Measurements from ENCODE around the gene TMEFF2.

The TMEFF2 gene

DNA sequence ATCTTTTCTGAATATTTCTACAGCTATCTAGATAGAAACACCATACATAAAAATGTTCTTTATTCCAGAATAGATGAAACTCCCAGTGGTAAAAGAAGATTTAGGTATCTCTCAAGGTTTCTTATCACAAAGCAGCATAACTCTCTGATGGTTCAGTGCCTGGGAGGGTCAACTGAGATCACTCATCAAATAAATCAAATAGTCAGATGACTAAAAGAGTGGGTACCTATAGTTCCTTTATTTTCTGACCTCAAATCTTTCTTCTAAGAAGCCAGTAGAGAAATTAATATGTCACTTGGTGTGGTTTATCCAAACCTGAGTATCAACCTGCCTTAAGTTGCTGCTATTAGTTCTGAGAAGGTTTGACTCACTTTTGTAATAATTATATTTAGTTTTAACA lies 120.9 kb downstream of the TMEFF2 start:
- DNase-seq (ENCODE audit: low read depth): no peak
- TF ChIP-seq MYC (IDR thresholded peaks at IDR 0.05; ENCODE audit: low read depth, low read length) (no peak), POLR2A (IDR thresholded peaks at IDR 0.05; ENCODE audit: extremely low read depth, insufficient read length) (no peak)
- TF ChIP-seq, protein P1, sequence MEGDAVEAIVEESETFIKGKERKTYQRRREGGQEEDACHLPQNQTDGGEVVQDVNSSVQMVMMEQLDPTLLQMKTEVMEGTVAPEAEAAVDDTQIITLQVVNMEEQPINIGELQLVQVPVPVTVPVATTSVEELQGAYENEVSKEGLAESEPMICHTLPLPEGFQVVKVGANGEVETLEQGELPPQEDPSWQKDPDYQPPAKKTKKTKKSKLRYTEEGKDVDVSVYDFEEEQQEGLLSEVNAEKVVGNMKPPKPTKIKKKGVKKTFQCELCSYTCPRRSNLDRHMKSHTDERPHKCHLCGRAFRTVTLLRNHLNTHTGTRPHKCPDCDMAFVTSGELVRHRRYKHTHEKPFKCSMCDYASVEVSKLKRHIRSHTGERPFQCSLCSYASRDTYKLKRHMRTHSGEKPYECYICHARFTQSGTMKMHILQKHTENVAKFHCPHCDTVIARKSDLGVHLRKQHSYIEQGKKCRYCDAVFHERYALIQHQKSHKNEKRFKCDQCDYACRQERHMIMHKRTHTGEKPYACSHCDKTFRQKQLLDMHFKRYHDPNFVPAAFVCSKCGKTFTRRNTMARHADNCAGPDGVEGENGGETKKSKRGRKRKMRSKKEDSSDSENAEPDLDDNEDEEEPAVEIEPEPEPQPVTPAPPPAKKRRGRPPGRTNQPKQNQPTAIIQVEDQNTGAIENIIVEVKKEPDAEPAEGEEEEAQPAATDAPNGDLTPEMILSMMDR (IDR thresholded peaks at IDR 0.05; ENCODE audit: low read depth, low read length): no peak
- TF ChIP-seq, protein P2, sequence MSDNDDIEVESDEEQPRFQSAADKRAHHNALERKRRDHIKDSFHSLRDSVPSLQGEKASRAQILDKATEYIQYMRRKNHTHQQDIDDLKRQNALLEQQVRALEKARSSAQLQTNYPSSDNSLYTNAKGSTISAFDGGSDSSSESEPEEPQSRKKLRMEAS (IDR thresholded peaks at IDR 0.05; ENCODE audit: low read depth, low read length): no peak
- H3K4me3 ChIP-seq (ENCODE audit: low read depth, low read length): no peak overlapping the region

DNA sequence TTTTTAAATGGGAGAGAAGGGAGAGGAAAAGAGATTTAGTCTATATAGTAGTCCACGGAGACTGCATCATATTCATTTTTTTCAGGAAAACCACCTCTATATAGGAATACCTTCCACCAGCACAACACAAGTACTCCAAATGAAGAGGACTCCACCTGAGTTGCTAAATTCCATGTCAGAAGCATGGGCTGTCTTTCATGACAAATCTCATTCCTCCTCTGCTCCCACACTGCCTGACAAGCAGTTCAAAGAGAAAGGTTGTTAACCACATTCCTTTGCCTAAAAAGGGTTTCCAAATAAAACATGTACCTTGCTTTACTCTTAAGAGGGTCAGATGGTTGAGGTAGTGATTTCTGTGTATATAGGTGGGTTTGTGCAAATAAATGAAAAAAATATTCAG lies 122.0 kb downstream of the TMEFF2 start:
- DNase-seq (ENCODE audit: low read depth): no peak
- no peak for TF ChIP-seq POLR2A (IDR thresholded peaks at IDR 0.05; ENCODE audit: extremely low read depth, insufficient read length)
- TF ChIP-seq, protein P2 (IDR thresholded peaks at IDR 0.05; ENCODE audit: low read depth, low read length): no peak
- TF ChIP-seq, protein P1 (IDR thresholded peaks at IDR 0.05; ENCODE audit: low read depth, low read length): no peak
- no peak for TF ChIP-seq MYC (IDR thresholded peaks at IDR 0.05; ENCODE audit: low read depth, low read length)
- H3K4me3 ChIP-seq (ENCODE audit: low read depth, low read length): no peak overlapping the region

DNA sequence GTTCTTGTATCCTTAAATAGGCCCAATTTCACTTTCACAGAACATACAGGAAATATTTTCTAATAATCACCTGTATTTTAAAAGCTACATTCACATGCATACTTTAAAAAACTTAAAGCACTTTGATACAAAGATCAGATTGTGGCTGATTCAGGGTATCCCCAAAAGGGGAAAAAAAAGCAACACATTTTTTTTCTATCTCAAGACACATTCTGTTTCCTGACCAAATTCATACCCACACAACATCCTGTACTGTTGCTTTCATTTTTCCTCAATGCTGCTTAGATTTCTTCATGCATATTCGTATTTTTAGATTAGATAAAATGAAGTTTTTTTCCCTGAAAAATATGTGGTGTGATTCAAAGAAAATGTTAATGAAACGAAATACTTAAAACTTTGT lies 122.5 kb downstream of the TMEFF2 start:
- TF ChIP-seq POLR2A (IDR thresholded peaks at IDR 0.05; ENCODE audit: extremely low read depth, insufficient read length): no peak
- TF ChIP-seq, protein P1 (IDR thresholded peaks at IDR 0.05; ENCODE audit: low read depth, low read length): no peak
- DNase-seq (ENCODE audit: low read depth): no peak
- no peak overlapping the region for H3K4me3 ChIP-seq (ENCODE audit: low read depth, low read length)

DNA sequence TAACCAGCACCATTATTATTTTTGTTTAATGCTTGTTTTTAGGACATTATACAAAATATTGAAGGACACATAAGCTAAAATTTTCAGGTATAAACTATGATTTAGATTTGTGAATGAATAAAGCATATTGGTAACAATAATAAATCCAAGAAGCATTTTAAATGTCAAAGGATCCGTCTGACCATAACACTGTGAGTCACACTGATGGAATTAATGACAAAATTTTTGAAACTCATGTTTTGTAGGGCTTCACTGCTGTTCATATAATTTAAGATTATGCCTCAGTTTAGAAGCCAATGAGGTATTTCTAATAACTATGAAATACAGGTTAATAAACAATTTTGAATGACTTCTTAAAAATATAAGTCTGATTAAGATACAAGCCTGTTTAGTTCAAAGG lies 124.6 kb downstream of the TMEFF2 start:
- TF ChIP-seq, protein P1 (IDR thresholded peaks at IDR 0.05; ENCODE audit: low read depth, low read length): no peak
- TF ChIP-seq, protein P2 (IDR thresholded peaks at IDR 0.05; ENCODE audit: low read depth, low read length): no peak
- no peak for TF ChIP-seq POLR2A (IDR thresholded peaks at IDR 0.05; ENCODE audit: extremely low read depth, insufficient read length)
- TF ChIP-seq MYC (IDR thresholded peaks at IDR 0.05; ENCODE audit: low read depth, low read length): no peak
- no peak for DNase-seq (ENCODE audit: low read depth)
- H3K4me3 ChIP-seq (ENCODE audit: low read depth, low read length): no peak overlapping the region

DNA sequence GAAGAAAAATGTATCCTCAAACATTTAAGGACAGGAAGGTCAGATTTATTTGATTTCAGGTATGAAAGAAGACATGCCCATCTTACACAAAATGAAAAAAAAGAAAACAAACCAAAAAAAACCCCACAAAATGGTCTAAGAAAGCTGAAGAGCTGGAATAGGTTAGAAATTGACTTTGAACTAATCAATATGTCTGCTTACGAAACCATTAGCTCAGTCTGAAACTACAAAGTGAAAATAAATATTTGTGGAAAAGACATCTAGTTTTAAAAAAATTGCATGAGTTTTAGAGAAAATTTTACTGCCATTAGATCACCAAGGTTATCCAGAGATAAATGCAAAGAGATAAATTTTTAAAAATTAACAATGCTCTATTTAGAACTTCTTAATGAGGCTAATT lies 125.3 kb downstream of the TMEFF2 start:
- no peak for DNase-seq (ENCODE audit: low read depth)
- H3K4me3 ChIP-seq (ENCODE audit: low read depth, low read length): no peak overlapping the region
- TF ChIP-seq MYC (IDR thresholded peaks at IDR 0.05; ENCODE audit: low read depth, low read length) (no peak), POLR2A (IDR thresholded peaks at IDR 0.05; ENCODE audit: extremely low read depth, insufficient read length) (no peak)
- TF ChIP-seq, protein P2 (IDR thresholded peaks at IDR 0.05; ENCODE audit: low read depth, low read length): no peak
- TF ChIP-seq, protein P1 (IDR thresholded peaks at IDR 0.05; ENCODE audit: low read depth, low read length): no peak

DNA sequence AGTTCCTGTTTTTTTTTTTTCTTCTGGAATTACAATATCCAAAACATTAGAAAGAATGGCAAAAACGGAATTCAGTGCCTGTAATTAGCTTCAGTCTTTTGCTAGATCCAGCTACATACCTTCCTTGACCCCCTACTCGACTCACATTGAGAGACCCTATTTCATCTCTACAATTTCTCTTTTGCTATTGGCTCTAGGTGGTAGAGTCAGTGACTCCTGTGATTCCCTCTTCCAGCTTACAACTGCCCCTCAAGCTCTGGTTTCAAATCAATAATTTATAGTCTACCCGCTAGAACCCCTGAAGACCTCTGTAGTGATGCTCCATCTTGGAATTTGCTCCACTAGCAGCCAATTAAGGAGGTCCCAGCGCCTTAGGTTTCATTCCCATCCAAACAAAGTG lies 125.8 kb downstream of the TMEFF2 start:
- no peak overlapping the region for H3K4me3 ChIP-seq (ENCODE audit: low read depth, low read length)
- TF ChIP-seq, protein P2 (IDR thresholded peaks at IDR 0.05; ENCODE audit: low read depth, low read length): no peak
- TF ChIP-seq, protein P1 (IDR thresholded peaks at IDR 0.05; ENCODE audit: low read depth, low read length): no peak
- TF ChIP-seq POLR2A (IDR thresholded peaks at IDR 0.05; ENCODE audit: extremely low read depth, insufficient read length): no peak
- no peak for TF ChIP-seq MYC (IDR thresholded peaks at IDR 0.05; ENCODE audit: low read depth, low read length)
- no peak for DNase-seq (ENCODE audit: low read depth)

All from NB4 (cell line).